Loucy (cell line): ENCODE results near the gene COL5A3.

ENCODE experiments used
- EZH2phosphoT487 ChIP-seq: fragments of 200-600 bp; IDR thresholded peaks from 2 replicates; pipeline ENCODE4 v1.6.1; 2018; ENCODE audit warnings: antibody characterized with exemption, mild to moderate bottlenecking, moderate library complexity, borderline replicate concordance
- TF ChIP-seq, protein P1 (sequence below): fragments of 200-600 bp; sonication (generic); conservative IDR thresholded peaks from 2 replicates; pipeline ENCODE4 v1.5.1; 2014; ENCODE audit warnings: mild to moderate bottlenecking, antibody characterized with exemption, low read length

DNA sequence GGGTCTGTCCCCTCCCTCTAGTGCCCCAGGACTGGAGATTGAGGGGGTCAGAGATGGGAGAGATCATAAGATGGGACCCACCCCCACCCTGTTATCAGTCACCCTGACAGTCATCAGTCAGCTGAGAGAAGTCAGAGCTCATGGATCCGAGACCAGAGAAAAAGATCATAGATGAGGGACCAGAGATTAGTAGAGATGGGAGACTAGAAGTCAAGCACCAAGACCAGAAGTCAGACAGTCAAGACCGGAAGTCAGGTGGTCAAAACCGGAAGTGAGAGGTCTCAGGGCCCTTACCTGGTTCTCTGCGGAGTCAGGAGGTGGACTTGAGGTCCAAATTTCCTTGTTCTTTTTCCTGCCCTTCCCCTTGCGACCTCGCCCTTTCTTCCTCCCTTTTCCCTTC is 7.0 kb downstream of the COL5A3 start:
- TF ChIP-seq, protein P1, sequence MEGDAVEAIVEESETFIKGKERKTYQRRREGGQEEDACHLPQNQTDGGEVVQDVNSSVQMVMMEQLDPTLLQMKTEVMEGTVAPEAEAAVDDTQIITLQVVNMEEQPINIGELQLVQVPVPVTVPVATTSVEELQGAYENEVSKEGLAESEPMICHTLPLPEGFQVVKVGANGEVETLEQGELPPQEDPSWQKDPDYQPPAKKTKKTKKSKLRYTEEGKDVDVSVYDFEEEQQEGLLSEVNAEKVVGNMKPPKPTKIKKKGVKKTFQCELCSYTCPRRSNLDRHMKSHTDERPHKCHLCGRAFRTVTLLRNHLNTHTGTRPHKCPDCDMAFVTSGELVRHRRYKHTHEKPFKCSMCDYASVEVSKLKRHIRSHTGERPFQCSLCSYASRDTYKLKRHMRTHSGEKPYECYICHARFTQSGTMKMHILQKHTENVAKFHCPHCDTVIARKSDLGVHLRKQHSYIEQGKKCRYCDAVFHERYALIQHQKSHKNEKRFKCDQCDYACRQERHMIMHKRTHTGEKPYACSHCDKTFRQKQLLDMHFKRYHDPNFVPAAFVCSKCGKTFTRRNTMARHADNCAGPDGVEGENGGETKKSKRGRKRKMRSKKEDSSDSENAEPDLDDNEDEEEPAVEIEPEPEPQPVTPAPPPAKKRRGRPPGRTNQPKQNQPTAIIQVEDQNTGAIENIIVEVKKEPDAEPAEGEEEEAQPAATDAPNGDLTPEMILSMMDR = no peak
- no peak for TF ChIP-seq EZH2phosphoT487
